Measurements from ENCODE around the gene ACER3. TPM values are rescaled to one million over a fixed set of nuclear protein-coding genes. Genes with fewer than 3 reads are reported as not detected.

Gene ACER3
- total and polyA plus RNA-seq, 2 experiments from 2014 or later = 6.2 to 26.5 TPM

DNA sequence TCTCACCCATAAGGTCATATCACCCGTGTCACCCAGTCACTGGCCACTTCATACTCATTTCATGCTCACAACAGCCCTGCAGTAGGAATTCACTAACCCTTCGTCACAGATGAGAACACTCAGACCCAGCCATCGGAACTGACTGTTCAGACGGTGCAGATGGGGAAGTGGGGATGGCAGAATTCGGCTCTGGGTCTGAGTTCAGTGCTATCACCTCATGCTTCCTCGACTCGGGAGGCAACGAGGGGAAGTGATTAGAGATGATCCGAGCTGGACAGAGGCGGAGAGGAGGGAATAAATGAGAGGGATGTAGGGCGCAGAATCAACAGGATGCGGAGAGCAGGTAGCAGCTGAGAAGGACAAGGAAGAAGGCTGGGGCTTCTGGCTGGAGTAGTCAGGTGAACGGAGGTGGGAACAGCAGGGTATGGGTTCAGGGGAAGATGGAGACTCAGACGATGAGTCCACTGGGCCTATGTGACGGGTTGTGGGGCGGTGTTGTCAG is 178.2 kb downstream of the ACER3 start (continued):
- TF ChIP-seq, protein P1, sequence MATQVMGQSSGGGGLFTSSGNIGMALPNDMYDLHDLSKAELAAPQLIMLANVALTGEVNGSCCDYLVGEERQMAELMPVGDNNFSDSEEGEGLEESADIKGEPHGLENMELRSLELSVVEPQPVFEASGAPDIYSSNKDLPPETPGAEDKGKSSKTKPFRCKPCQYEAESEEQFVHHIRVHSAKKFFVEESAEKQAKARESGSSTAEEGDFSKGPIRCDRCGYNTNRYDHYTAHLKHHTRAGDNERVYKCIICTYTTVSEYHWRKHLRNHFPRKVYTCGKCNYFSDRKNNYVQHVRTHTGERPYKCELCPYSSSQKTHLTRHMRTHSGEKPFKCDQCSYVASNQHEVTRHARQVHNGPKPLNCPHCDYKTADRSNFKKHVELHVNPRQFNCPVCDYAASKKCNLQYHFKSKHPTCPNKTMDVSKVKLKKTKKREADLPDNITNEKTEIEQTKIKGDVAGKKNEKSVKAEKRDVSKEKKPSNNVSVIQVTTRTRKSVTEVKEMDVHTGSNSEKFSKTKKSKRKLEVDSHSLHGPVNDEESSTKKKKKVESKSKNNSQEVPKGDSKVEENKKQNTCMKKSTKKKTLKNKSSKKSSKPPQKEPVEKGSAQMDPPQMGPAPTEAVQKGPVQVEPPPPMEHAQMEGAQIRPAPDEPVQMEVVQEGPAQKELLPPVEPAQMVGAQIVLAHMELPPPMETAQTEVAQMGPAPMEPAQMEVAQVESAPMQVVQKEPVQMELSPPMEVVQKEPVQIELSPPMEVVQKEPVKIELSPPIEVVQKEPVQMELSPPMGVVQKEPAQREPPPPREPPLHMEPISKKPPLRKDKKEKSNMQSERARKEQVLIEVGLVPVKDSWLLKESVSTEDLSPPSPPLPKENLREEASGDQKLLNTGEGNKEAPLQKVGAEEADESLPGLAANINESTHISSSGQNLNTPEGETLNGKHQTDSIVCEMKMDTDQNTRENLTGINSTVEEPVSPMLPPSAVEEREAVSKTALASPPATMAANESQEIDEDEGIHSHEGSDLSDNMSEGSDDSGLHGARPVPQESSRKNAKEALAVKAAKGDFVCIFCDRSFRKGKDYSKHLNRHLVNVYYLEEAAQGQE (IDR thresholded peaks at IDR 0.05; ENCODE audit: unreplicated experiment) = no peak
- TF ChIP-seq CREB1 (CRISPR knock-in tag; IDR thresholded peaks at IDR 0.05; ENCODE audit: low read depth) = no peak

DNA sequence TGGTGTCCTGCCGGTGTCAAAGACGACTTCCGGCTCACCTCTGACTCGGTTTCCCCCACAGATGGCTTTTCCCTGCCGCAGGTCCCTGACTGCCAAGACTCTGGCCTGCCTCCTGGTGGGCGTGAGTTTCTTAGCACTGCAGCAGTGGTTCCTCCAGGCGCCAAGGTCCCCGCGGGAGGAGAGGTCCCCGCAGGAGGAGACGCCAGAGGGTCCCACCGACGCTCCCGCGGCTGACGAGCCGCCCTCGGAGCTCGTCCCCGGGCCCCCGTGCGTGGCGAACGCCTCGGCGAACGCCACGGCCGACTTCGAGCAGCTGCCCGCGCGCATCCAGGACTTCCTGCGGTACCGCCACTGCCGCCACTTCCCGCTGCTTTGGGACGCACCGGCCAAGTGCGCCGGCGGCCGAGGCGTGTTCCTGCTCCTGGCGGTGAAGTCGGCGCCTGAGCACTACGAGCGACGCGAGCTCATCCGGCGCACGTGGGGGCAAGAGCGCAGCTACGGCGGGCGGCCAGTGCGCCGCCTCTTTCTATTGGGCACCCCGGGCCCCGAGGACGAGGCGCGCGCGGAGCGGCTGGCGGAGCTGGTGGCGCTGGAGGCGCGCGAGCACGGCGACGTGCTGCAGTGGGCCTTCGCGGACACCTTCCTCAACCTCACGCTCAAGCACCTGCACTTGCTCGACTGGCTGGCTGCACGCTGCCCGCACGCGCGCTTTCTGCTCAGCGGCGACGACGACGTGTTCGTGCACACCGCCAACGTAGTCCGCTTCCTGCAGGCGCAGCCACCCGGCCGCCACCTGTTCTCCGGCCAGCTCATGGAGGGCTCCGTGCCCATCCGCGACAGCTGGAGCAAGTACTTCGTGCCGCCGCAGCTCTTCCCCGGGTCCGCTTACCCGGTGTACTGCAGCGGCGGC is 179.0 kb downstream of the ACER3 start:
- H3K4me3 Mint-ChIP-seq = peak overlapping the region; percentile 38; the same call in 1 of the 3 replicates
- peaks cover 24% of the 10 kb centered on the region for H3K9me3 Mint-ChIP-seq
- H3K27me3 ChIP-seq (ENCODE audit: insufficient read depth) = peaks cover 35% of the 10 kb centered on the region
- no peaks in the 10 kb centered on the region for H4K20me1 ChIP-seq (replicated peaks; ENCODE audit: insufficient read depth)
- H3K36me3 Mint-ChIP-seq (ENCODE audit: low read depth) = peaks cover 8% of the 10 kb centered on the region
- H3K9me2 ChIP-seq (ENCODE audit: insufficient read depth) = no peaks in the 10 kb centered on the region
- H2AFZ ChIP-seq = peak overlapping the region; percentile 83
- TF ChIP-seq, protein P2, sequence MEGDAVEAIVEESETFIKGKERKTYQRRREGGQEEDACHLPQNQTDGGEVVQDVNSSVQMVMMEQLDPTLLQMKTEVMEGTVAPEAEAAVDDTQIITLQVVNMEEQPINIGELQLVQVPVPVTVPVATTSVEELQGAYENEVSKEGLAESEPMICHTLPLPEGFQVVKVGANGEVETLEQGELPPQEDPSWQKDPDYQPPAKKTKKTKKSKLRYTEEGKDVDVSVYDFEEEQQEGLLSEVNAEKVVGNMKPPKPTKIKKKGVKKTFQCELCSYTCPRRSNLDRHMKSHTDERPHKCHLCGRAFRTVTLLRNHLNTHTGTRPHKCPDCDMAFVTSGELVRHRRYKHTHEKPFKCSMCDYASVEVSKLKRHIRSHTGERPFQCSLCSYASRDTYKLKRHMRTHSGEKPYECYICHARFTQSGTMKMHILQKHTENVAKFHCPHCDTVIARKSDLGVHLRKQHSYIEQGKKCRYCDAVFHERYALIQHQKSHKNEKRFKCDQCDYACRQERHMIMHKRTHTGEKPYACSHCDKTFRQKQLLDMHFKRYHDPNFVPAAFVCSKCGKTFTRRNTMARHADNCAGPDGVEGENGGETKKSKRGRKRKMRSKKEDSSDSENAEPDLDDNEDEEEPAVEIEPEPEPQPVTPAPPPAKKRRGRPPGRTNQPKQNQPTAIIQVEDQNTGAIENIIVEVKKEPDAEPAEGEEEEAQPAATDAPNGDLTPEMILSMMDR (conservative IDR thresholded peaks at IDR 0.05; ENCODE audit: low read depth in 2 of 2) = peak; percentile 60 to 79
- no peak for TF ChIP-seq NANOG (IDR thresholded peaks at IDR 0.05; ENCODE audit: borderline replicate concordance)
- peak; percentile 37; the same call in 1 of the 2 replicates for TF ChIP-seq CREB1 (CRISPR knock-in tag; IDR thresholded peaks at IDR 0.05; ENCODE audit: low read depth)
- H3K27ac ChIP-seq (ENCODE audit: low read depth) = no peak overlapping the region
- no peaks in the 10 kb centered on the region for H3K4me1 ChIP-seq (ENCODE audit: insufficient read depth)
- DNase-seq (ENCODE audit: low spot score) (peak; percentile 84), ATAC-seq (peak; percentile 81)
- peak overlapping the region; percentile 71 for H3K4me2 ChIP-seq
- no peaks in the 10 kb centered on the region for H3F3A ChIP-seq (replicated peaks; ENCODE audit: low read depth)
- H3K4me1 Mint-ChIP-seq = peaks cover 6% of the 10 kb centered on the region; the same call in 2 of the 3 replicates
- H3K27ac Mint-ChIP-seq = no peak overlapping the region
- H3K4me3 ChIP-seq = peak overlapping the region; percentile 46; the same call in 1 of the 2 replicates
- H3K27me3 Mint-ChIP-seq (ENCODE audit: insufficient read depth, low read depth, poor library complexity) = peaks cover 46% of the 10 kb centered on the region
- H3K79me2 ChIP-seq (replicated peaks; ENCODE audit: insufficient read depth) = no peaks in the 10 kb centered on the region
- H3K36me3 ChIP-seq (ENCODE audit: insufficient read depth) = no peaks in the 10 kb centered on the region

DNA sequence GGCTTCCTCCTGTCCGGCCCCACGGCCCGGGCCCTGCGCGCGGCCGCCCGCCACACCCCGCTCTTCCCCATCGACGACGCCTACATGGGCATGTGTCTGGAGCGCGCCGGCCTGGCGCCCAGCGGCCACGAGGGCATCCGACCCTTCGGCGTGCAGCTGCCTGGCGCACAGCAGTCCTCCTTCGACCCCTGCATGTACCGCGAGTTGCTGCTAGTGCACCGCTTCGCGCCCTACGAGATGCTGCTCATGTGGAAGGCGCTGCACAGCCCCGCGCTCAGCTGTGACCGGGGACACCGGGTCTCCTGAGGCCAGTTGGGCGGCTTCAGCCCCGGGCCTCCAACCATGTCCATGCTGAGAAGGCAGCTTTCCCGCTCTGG is 179.7 kb downstream of the ACER3 start:
- DNase-seq (ENCODE audit: low spot score) = no peak
- TF ChIP-seq ZNF114 (CRISPR knock-in tag; IDR thresholded peaks at IDR 0.05) = no peak

More for the DNA sequence above, 179.7 kb downstream of the ACER3 start:
- ATAC-seq = no peak
- H2AFZ ChIP-seq = peak overlapping the region; percentile 83; the same call in 1 of the 2 replicates
- H3K9me2 ChIP-seq (ENCODE audit: insufficient read depth) = no peaks in the 10 kb centered on the region
- H3K79me2 ChIP-seq (replicated peaks; ENCODE audit: insufficient read depth) = no peaks in the 10 kb centered on the region
- no peaks in the 10 kb centered on the region for H3F3A ChIP-seq (replicated peaks; ENCODE audit: low read depth)
- H3K4me2 ChIP-seq = peak overlapping the region; percentile 71; the same call in 1 of the 2 replicates
- peaks cover 49% of the 10 kb centered on the region for H3K27me3 Mint-ChIP-seq (ENCODE audit: insufficient read depth, low read depth, poor library complexity)
- no peak overlapping the region for H3K27ac ChIP-seq (ENCODE audit: low read depth)
- H3K27me3 ChIP-seq (ENCODE audit: insufficient read depth) = peaks cover 36% of the 10 kb centered on the region
- no peak overlapping the region; the same call in 2 of the 3 replicates for H3K4me3 Mint-ChIP-seq
- H3K36me3 Mint-ChIP-seq (ENCODE audit: low read depth) = peaks cover 8% of the 10 kb centered on the region
- no peak overlapping the region for H3K27ac Mint-ChIP-seq
- no peaks in the 10 kb centered on the region for H4K20me1 ChIP-seq (replicated peaks; ENCODE audit: insufficient read depth)
- no peak overlapping the region; the same call in 1 of the 2 replicates for H3K4me3 ChIP-seq
- H3K36me3 ChIP-seq (ENCODE audit: insufficient read depth) = no peaks in the 10 kb centered on the region
- no peaks in the 10 kb centered on the region for H3K4me1 ChIP-seq (ENCODE audit: insufficient read depth)
- peaks cover 24% of the 10 kb centered on the region for H3K9me3 Mint-ChIP-seq
- H3K4me1 Mint-ChIP-seq = peaks cover 6% of the 10 kb centered on the region; the same call in 2 of the 3 replicates
